ENCODE measurements around the gene SH3BGR.

SH3BGR gene

GRCh38 chr21:39564200-39564599 lies 112.4 kb downstream of the SH3BGR start:
- TF ChIP-seq EZH2phosphoT487 (IDR thresholded peaks at IDR 0.05; ENCODE audit: borderline replicate concordance) = no peak
- TF ChIP-seq, protein P1, sequence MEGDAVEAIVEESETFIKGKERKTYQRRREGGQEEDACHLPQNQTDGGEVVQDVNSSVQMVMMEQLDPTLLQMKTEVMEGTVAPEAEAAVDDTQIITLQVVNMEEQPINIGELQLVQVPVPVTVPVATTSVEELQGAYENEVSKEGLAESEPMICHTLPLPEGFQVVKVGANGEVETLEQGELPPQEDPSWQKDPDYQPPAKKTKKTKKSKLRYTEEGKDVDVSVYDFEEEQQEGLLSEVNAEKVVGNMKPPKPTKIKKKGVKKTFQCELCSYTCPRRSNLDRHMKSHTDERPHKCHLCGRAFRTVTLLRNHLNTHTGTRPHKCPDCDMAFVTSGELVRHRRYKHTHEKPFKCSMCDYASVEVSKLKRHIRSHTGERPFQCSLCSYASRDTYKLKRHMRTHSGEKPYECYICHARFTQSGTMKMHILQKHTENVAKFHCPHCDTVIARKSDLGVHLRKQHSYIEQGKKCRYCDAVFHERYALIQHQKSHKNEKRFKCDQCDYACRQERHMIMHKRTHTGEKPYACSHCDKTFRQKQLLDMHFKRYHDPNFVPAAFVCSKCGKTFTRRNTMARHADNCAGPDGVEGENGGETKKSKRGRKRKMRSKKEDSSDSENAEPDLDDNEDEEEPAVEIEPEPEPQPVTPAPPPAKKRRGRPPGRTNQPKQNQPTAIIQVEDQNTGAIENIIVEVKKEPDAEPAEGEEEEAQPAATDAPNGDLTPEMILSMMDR (conservative IDR thresholded peaks at IDR 0.05; ENCODE audit: low read length) = no peak
- Histone ChIP-seq H3K4me2 (ENCODE audit: low read depth, low read length, poor library complexity, severe bottlenecking) (no peak overlapping the region), H3F3A (ENCODE audit: low read depth) (no peaks in the 10 kb centered on the region), H3K79me2 (ENCODE audit: insufficient read depth, low read length) (no peaks in the 10 kb centered on the region), H3K27me3 (ENCODE audit: insufficient read depth, low read length, poor library complexity, severe bottlenecking) (no peaks in the 10 kb centered on the region), H2AFZ (ENCODE audit: low read length) (no peak overlapping the region), H3K9ac (ENCODE audit: low read depth, low read length, poor library complexity, severe bottlenecking) (no peak overlapping the region), H3K4me1 (ENCODE audit: insufficient read depth, low read length, poor library complexity, severe bottlenecking) (no peaks in the 10 kb centered on the region), H3K9me2 (replicated peaks; ENCODE audit: low read depth, low read length) (no peaks in the 10 kb centered on the region), H3K4me3 (ENCODE audit: low read length, poor library complexity, severe bottlenecking) (no peak overlapping the region), H3K36me3 (ENCODE audit: insufficient read depth, low read length) (no peaks in the 10 kb centered on the region), H3K9me3 (ENCODE audit: insufficient read depth, low read depth, low read length) (no peaks in the 10 kb centered on the region), H4K20me1 (ENCODE audit: insufficient read depth, low read length, poor library complexity, severe bottlenecking) (no peaks in the 10 kb centered on the region)
